GM12878 (cell line): ENCODE data around the gene CDKL1. TPM values are rescaled to one million over a fixed set of nuclear protein-coding genes. Genes with fewer than 3 reads are reported as not detected.
A peak's percentile ranks its signal among the peaks of the same experiment; 100 is the strongest.

Experiments
- ASH2L ChIP-seq: fragments of 300-600, 200-600 bp; sonication (generic); IDR thresholded peaks from 2 replicates; pipeline ENCODE4 v1.6.1; 2017; ENCODE audit warnings: low read depth, mild to moderate bottlenecking, borderline replicate concordance
- ATF7 ChIP-seq: fragments of 450-650 bp; IDR thresholded peaks from 2 replicates; pipeline ENCODE4 v1.6.1; 2016; ENCODE audit warnings: low read depth, mild to moderate bottlenecking
- CREB1 ChIP-seq: IDR thresholded peaks from 2 replicates; pipeline ENCODE4 v1.6.1; 2012; ENCODE audit warnings: low read depth, mild to moderate bottlenecking, inconsistent platforms
- GABPA ChIP-seq: IDR thresholded peaks from 2 replicates; pipeline ENCODE4 v1.6.1; 2014; ENCODE audit warnings: antibody characterized with exemption, low read depth, mild to moderate bottlenecking, inconsistent platforms
- GATAD2B ChIP-seq: fragments of 450-650 bp; conservative IDR thresholded peaks from 2 replicates; pipeline ENCODE4 v1.6.1; 2017; ENCODE audit warnings: low read depth, mild to moderate bottlenecking, moderate library complexity
- MXI1 ChIP-seq: fragments of 150-350 bp; IDR thresholded peaks from 2 replicates; pipeline ENCODE4 v1.6.1; 2011; ENCODE audit warnings: low read depth, mild to moderate bottlenecking, inconsistent platforms, low read length, improper control_type of control experiment
- MYB ChIP-seq: fragments of 150-350 bp; IDR thresholded peaks from 2 replicates; pipeline ENCODE4 v1.6.1; 2014; ENCODE audit warnings: mild to moderate bottlenecking, low read depth, low read length, borderline replicate concordance
- NKRF ChIP-seq: fragments of 450-650 bp; conservative IDR thresholded peaks from 2 replicates; pipeline ENCODE4 v1.6.1; 2017; ENCODE audit warnings: mild to moderate bottlenecking, moderate library complexity
- PBX3 ChIP-seq: IDR thresholded peaks from 2 replicates; pipeline ENCODE4 v1.6.1; 2011; ENCODE audit warnings: mild to moderate bottlenecking, low read depth, low read length, moderate library complexity; ENCODE audit not compliant: insufficient replicate concordance
- RB1 ChIP-seq: fragments of 450-650 bp; formaldehyde crosslinking; IDR thresholded peaks from 2 replicates; pipeline ENCODE4 v1.6.1; 2017; ENCODE audit warnings: mild to moderate bottlenecking, borderline replicate concordance
- RCOR1 ChIP-seq: conservative IDR thresholded peaks from 2 replicates; pipeline ENCODE4 v1.6.1; 2012; ENCODE audit warnings: low read depth, low read length, improper control_type of control experiment
- SMARCA5 ChIP-seq: fragments of 450-650 bp; IDR thresholded peaks from 2 replicates; pipeline ENCODE4 v1.6.1; 2017; ENCODE audit warnings: mild to moderate bottlenecking
- TCF3 ChIP-seq: IDR thresholded peaks from 2 replicates; pipeline ENCODE4 v1.6.1; 2012; ENCODE audit warnings: low read depth, mild to moderate bottlenecking, low read length, borderline replicate concordance; ENCODE audit not compliant: insufficient read depth
- ZBED1 ChIP-seq: IDR thresholded peaks from 2 replicates; pipeline ENCODE4 v1.6.1; 2016; ENCODE audit warnings: borderline replicate concordance
- ZNF592 ChIP-seq: fragments of 450-650 bp; IDR thresholded peaks from 2 replicates; pipeline ENCODE4 v1.6.1; 2017; ENCODE audit warnings: mild to moderate bottlenecking, moderate library complexity
- polyA plus RNA-seq, 11 experiments: library from polyadenylated mRNA; depleted of rRNA in 4 of 11; unstranded in 6 of 11; stranded (reverse) in 5 of 11; fragments of >200 nt; fragmentation: Nextera tagmentation in 4 of 11; fragmentation: Illumina TruSeq in 1 of 11; extraction: Ambion mirVana in 4 of 11; extraction: Trizol in 1 of 11; gene quantifications; 1 replicate in 1 of 11; 2 replicates in 10 of 11; pipeline versions ENCODE4 v1.2.1 to v1.2.3, GENCODE V29; 2011 to 2016; ENCODE audit warnings: inconsistent platforms in 2 of 11, missing spikeins in 2 of 11, low read depth in 1 of 11
- total RNA-seq, 4 experiments: library from RNA; depleted of rRNA in 3 of 4; stranded (reverse); fragments of >200 nt in 3 of 4; fragmentation: Illumina TruSeq in 1 of 4; extraction: Trizol in 1 of 4; gene quantifications; 2 replicates each; pipeline versions ENCODE4 v1.2.1 to v1.2.3, GENCODE V29; 2013 to 2021

CDKL1 gene
- total and polyA plus RNA-seq, 10 of the 15 experiments (the other 5 are each of a cell fraction or from before 2014, with no cell fraction given): 9.0 to 19.0 (median 11.1) TPM

GRCh38 chr14:50312734-50313054, 84.0 kb downstream of the CDKL1 start (continued):
- TF ChIP-seq SMARCA5 (peak; percentile 63; the same call in 1 of the 2 replicates), ATF7 (no peak), CREB1 (0 out of 2 replicates have a peak, but pooled peaks have one; percentile 29), RCOR1 (no peak), NKRF (peak; percentile 76), GATAD2B (no peak), PBX3 (peak; percentile 72), ZBED1 (0 out of 2 replicates have a peak, but pooled peaks have one; percentile 18), MXI1 (peak; percentile 74; the same call in 1 of the 2 replicates), ASH2L (0 out of 2 replicates have a peak, but pooled peaks have one; percentile 21), MYB (no peak), RB1 (no peak), ZNF592 (no peak), GABPA (no peak), TCF3 (no peak)
